Lower lobe of right lung (tissue), 2 donors: ENCODE data around the gene RAB28. TPM values are rescaled to one million over a fixed set of nuclear protein-coding genes. Genes with fewer than 3 reads are reported as not detected.

Source experiments
- ATAC-seq, 2 donors: fragments of 200-7000 bp; cut with Tn5 transposase; one replicate each; pipeline ENCODE4 v1.9.1; 2020 to 2022; ENCODE audit warnings: mild to moderate bottlenecking in 2 of 2, moderate library complexity in 2 of 2
- DNase-seq: peaks from one replicate; pipeline ENCODE4 v3.0.0-alpha.2; 2020
- H3K27ac ChIP-seq: fragments of 200-600 bp; one replicate; pipeline ENCODE4 v1.8.0; 2022
- H3K27me3 ChIP-seq: fragments of 200-600 bp; one replicate; pipeline ENCODE4 v1.8.0; 2022; ENCODE audit warnings: low read depth
- H3K36me3 ChIP-seq: fragments of 200-600 bp; one replicate; pipeline ENCODE4 v1.8.0; 2022; ENCODE audit warnings: mild to moderate bottlenecking
- H3K4me1 ChIP-seq: fragments of 200-600 bp; one replicate; pipeline ENCODE4 v1.8.0; 2022
- H3K4me3 ChIP-seq: fragments of 200-600 bp; one replicate; pipeline ENCODE4 v1.8.0; 2022; ENCODE audit warnings: mild to moderate bottlenecking
- H3K9me3 ChIP-seq: fragments of 200-600 bp; one replicate; pipeline ENCODE4 v1.8.0; 2022
- intact Hi-C: fragments of 100-400 bp; cut with DNase I; formaldehyde crosslinking; loops from one replicate; pipeline ENCODE4 v1.11.0; 2022
- total RNA-seq: library from RNA; stranded (reverse); fragmentation: NEBNext Ultra II Directional; extraction: Animal tissue kit (Norgen Biotek cat#: 25700); gene quantifications from one replicate; pipeline ENCODE4 v1.2.1, GENCODE V29; 2021
- TF ChIP-seq, protein P1 (sequence below): fragments of 200-600 bp; IDR thresholded peaks from one replicate; pipeline ENCODE4 v1.8.0; 2022; ENCODE audit warnings: antibody characterized with exemption, mild to moderate bottlenecking
- donor health status: DM: no; HTN: yes; CAD: no; lungs with severe emphysema.

Gene RAB28
- total RNA-seq, 1 donor from 2014 or later = 18.8 TPM

DNA sequence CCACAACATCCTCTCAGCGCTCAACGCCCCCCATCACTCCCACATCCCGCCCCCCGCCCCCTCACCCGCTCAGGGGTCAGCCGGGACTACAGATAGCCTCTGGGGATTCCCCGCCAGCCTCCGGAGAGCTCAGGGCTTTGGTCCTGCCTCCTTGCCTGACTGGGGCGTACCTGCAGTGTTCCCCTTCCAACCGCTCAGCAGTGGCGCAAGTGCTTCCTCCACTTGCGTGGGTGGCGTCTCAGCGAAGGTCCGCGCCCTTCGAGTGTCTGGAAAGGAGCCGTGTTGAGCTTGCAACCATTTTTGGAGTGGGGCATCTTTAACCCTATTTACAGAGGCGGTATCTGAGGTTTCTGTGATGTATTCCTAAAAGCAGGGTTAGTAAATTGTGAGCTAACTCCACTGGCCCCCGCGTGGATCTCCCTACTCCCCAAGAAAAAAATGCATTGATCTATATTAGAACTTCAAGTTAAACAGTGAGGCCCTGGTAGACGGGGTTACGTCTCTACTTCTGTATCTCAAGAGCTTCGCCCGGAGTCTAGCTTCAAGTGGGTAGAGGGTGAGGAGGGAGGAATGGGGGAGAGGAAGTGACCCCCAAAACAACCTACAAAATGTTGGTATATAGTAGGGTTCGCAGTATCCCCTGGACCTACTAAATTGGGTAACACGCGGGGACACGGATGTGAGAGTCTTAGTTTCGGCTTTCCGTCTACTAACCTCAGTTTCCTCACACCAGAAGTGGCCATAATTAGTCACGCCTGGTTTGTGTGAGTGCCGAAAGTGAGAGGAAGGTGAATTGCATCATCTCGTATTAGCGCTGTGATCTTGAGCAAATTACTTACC lies 44.1 kb upstream of the RAB28 start:
- DNase-seq (no peak), ATAC-seq (peak; percentile 29 to 52)
- peaks cover 98% of the 10 kb centered on the region for H3K27me3 ChIP-seq
- peaks cover 9% of the 10 kb centered on the region for H3K9me3 ChIP-seq
- intact Hi-C loops = no loop called here
- H3K27ac ChIP-seq = no peak overlapping the region
- H3K36me3 ChIP-seq = no peaks in the 10 kb centered on the region
- H3K4me1 ChIP-seq = peaks cover 16% of the 10 kb centered on the region
- H3K4me3 ChIP-seq = no peak overlapping the region
- TF ChIP-seq, protein P1, sequence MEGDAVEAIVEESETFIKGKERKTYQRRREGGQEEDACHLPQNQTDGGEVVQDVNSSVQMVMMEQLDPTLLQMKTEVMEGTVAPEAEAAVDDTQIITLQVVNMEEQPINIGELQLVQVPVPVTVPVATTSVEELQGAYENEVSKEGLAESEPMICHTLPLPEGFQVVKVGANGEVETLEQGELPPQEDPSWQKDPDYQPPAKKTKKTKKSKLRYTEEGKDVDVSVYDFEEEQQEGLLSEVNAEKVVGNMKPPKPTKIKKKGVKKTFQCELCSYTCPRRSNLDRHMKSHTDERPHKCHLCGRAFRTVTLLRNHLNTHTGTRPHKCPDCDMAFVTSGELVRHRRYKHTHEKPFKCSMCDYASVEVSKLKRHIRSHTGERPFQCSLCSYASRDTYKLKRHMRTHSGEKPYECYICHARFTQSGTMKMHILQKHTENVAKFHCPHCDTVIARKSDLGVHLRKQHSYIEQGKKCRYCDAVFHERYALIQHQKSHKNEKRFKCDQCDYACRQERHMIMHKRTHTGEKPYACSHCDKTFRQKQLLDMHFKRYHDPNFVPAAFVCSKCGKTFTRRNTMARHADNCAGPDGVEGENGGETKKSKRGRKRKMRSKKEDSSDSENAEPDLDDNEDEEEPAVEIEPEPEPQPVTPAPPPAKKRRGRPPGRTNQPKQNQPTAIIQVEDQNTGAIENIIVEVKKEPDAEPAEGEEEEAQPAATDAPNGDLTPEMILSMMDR = no peak

DNA sequence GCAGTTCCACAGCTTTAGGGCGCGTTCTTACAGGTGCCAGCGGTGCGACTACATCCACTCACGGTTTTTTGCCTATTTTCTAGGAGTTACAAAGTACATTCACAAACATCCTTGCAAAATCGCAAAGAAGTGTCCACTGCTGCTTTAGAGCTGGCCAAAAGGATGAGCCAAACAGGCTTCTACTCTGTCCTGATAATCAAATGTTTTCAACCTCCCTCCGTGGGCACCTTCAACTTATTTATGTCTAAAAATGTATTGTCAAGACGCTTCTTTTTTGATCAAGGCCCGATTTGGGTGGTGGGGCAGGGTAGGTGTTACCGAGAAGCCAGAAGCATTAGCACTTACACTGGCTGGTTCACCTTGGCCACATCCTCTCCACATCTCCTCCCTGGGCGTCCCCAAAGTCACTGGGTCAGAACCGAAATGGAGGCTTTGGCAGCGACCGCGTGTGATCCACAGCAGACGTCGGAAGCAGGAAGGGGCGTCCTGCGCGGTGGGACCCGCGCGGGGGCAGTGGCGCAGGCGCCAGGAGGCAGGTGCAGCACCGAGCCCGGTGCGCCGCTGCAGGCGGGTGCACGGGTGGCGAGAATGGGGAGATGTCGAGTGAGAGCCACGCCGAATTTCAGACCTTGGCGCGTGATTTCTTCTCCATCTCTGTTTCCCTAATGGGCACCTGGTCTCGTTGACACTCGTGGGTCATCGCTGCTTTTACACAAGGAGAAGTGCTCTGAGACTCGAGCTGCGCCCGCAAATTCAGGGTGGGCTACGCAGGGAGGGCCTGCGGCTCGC lies 43.2 kb upstream of the RAB28 start:
- Histone ChIP-seq H3K4me1 (peaks cover 21% of the 10 kb centered on the region), H3K4me3 (no peak overlapping the region), H3K36me3 (no peaks in the 10 kb centered on the region), H3K9me3 (peaks cover 9% of the 10 kb centered on the region), H3K27me3 (peaks cover 98% of the 10 kb centered on the region), H3K27ac (no peak overlapping the region)
- TF ChIP-seq, protein P1 = no peak
- ATAC-seq (no peak), DNase-seq (no peak)
- intact Hi-C loops = no loop called here

DNA sequence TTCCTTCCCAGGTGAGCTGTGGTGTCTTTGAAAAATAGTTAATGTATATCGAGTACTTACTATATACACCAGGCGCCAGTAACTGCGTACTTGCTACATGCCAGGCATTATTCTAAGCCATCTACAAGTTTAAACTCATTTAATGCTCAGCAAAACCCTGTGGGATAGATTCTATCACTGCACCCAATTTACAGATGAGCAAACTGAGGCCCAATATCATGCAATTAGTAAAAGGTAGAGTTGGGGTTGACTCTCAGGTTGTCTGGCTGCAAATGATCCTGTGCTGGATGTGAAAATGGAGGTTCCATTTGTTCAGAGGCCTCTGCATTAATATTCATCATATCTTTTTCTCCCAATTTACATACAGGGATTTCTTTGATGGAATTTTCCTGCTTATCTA lies 42.5 kb upstream of the RAB28 start:
- intact Hi-C loops = no loop called here
- Histone ChIP-seq H3K9me3 (peaks cover 9% of the 10 kb centered on the region), H3K27me3 (peaks cover 96% of the 10 kb centered on the region), H3K4me1 (peaks cover 22% of the 10 kb centered on the region), H3K4me3 (no peak overlapping the region), H3K36me3 (no peaks in the 10 kb centered on the region), H3K27ac (no peak overlapping the region)
- DNase-seq (no peak), ATAC-seq (no peak)
- TF ChIP-seq, protein P1 = no peak

DNA sequence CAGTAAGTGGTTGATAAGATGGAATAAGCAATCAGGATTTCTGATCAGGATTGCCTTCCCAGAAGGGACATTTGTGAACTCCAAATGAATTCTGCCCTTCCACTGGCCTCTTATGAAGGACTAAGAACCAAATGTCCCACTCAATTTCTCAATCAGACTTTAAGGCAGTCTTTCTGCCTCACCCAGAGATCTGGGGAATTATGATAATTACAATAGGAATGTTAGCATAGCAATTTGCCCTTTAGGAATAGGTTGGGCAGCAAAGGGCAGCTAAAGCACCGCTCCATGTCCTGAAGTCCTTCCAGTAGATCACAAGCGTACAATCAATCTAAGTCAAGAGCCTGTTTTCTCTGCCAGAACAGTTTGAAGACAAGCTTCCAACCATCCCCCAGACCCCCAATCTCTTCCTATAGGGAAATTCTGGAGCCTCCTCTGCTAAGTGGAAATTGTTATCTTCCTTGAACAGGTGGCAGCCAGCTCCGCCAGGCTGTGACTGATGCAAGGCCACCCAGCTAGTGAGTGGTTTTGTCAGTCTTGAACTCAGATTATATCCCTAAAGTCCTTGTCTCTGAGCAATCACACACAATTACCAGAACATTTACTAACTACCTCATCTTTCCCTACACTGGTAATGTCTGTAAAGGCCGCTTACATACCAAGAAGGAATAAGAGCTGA lies 41.6 kb upstream of the RAB28 start:
- Histone ChIP-seq H3K27me3 (peaks cover 96% of the 10 kb centered on the region), H3K36me3 (no peaks in the 10 kb centered on the region), H3K4me3 (no peak overlapping the region), H3K27ac (no peak overlapping the region), H3K9me3 (peaks cover 9% of the 10 kb centered on the region), H3K4me1 (peaks cover 14% of the 10 kb centered on the region)
- no peak for ATAC-seq
- DNase-seq = no peak
- TF ChIP-seq, protein P1 = no peak
- intact Hi-C loops = no loop called here

DNA sequence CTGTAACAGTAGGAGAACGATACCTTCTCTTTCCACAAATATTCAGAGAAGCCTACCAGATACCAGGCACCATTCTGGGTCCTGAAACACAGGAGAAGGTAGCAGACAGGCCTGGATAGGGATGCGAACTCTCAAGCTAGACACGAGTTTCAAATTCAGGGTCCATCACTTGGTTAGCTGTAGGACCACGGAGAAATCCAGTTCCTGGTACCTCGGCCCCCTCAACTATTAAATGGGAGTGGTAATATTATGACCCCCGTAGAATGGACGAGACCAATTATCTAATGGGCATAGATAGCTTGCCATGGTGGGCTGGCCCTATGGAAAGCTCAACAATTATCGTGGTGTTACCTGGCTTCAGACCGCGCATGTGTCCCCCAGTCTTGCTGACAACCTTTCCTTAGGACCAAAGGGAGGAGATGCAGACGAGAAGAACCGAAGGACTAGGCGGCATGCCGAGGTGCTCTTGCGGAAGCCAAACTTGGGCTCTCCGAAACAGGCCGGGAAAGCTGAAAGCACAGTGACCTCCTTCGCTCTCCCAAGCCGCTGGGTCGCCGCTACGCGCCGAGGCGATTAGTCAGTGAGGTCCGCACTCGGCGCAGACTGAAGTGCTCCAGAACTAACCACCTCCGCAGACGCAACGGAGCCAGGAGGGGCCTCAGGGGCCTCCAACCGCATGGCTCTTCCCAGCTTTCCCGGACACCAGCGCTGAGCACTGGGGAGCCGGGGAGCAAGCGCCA lies 40.5 kb upstream of the RAB28 start:
- TF ChIP-seq, protein P1 = no peak
- H3K27me3 ChIP-seq = peaks cover 86% of the 10 kb centered on the region
- peaks cover 14% of the 10 kb centered on the region for H3K4me1 ChIP-seq
- H3K4me3 ChIP-seq = no peak overlapping the region
- ATAC-seq (no peak), DNase-seq (no peak)
- no peak overlapping the region for H3K27ac ChIP-seq
- H3K9me3 ChIP-seq = peaks cover 9% of the 10 kb centered on the region
- H3K36me3 ChIP-seq = no peaks in the 10 kb centered on the region
- intact Hi-C loops = no loop called here
